HL-60 (cell line): Measurements from ENCODE around the gene STK24.
A peak's percentile ranks its signal among the peaks of the same experiment; 100 is the strongest.

Source experiments
- DNase-seq, 2 experiments: peaks; one replicate each; pipeline ENCODE4 v3.0.0-alpha.2; 2010 to 2020; ENCODE audit warnings: low read depth in 1 of 2, low spot score in 1 of 2
- H3K27ac ChIP-seq: fragments of 250-450 bp; sonication (Bioruptor Pico); replicated peaks from 2 replicates; pipeline ENCODE4 v1.5.1; 2020; ENCODE audit warnings: mild to moderate bottlenecking, moderate library complexity
- H3K27me3 ChIP-seq: fragments of 250-450 bp; sonication (Bioruptor Pico); 2 replicates; pipeline ENCODE4 v1.5.1; 2021; ENCODE audit warnings: mild to moderate bottlenecking, moderate library complexity; ENCODE audit not compliant: insufficient read depth, poor library complexity, severe bottlenecking
- H3K4me3 ChIP-seq: replicated peaks from 2 replicates; pipeline ENCODE4 v1.5.1; 2011; ENCODE audit warnings: mild to moderate bottlenecking, control low read depth, low read length; ENCODE audit not compliant: insufficient read depth
- CTCF ChIP-seq: IDR thresholded peaks from one replicate; pipeline ENCODE4 v1.5.1; 2011; ENCODE audit warnings: low read length, control low read depth, inconsistent platforms; ENCODE audit not compliant: insufficient read depth
- GABPA ChIP-seq: IDR thresholded peaks from 2 replicates; pipeline ENCODE4 v1.6.1; 2012; ENCODE audit warnings: low read depth
- POLR2AphosphoS5 ChIP-seq: IDR thresholded peaks from 2 replicates; pipeline ENCODE4 v1.6.1; 2012; ENCODE audit warnings: low read depth
- REST ChIP-seq: IDR thresholded peaks from 2 replicates; pipeline ENCODE4 v1.6.1; 2012; ENCODE audit warnings: low read depth; ENCODE audit not compliant: insufficient replicate concordance
- SPI1 ChIP-seq: IDR thresholded peaks from 2 replicates; pipeline ENCODE4 v1.6.1; 2012; ENCODE audit warnings: low read depth, mild to moderate bottlenecking, borderline replicate concordance

STK24 gene

DNA sequence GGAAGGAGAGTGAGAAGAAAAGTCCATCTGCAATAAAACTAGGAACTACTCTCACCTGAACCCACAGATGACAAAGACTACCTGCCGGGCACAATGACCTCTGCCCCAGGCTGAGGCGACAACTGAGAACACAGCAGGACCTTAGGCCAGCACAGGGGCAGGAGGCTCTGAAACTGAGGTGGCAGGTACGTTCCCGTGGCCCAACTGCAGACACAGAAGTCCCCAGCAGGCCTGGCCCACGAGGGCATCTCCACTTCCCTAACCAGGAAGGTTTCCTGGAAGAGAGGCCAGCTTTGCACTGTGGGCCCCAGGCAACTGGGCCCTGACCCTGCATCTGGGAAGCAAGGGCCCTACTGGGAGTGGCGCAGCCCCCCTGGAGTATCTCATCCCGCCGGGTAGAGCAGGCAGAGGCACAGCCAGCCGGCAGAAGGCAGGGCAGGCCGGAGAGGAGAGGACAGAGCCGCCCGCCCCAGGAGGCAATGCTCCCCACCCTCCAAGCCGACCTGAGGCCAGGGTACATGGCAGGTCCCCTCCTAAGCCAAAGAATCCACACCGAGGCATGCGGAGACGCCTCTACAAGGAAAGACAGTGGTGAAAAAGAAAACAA, 32.7 kb downstream of the STK24 start:
- Histone ChIP-seq H3K27ac (no peak overlapping the region), H3K4me3 (no peak overlapping the region), H3K27me3 (no peaks in the 10 kb centered on the region)
- no peak for DNase-seq
- TF ChIP-seq GABPA: no peak
- no peak for TF ChIP-seq REST
- no peak for TF ChIP-seq POLR2AphosphoS5
- TF ChIP-seq SPI1: no peak
- TF ChIP-seq CTCF: no peak

GRCh38 chr13:98543378-98544103, 33.4 kb downstream of the STK24 start:
- Histone ChIP-seq H3K4me3 (no peak overlapping the region), H3K27ac (no peak overlapping the region), H3K27me3 (no peaks in the 10 kb centered on the region)
- TF ChIP-seq POLR2AphosphoS5 (no peak), REST (no peak), GABPA (no peak), CTCF (no peak), SPI1 (no peak)
- no peak for DNase-seq

DNA sequence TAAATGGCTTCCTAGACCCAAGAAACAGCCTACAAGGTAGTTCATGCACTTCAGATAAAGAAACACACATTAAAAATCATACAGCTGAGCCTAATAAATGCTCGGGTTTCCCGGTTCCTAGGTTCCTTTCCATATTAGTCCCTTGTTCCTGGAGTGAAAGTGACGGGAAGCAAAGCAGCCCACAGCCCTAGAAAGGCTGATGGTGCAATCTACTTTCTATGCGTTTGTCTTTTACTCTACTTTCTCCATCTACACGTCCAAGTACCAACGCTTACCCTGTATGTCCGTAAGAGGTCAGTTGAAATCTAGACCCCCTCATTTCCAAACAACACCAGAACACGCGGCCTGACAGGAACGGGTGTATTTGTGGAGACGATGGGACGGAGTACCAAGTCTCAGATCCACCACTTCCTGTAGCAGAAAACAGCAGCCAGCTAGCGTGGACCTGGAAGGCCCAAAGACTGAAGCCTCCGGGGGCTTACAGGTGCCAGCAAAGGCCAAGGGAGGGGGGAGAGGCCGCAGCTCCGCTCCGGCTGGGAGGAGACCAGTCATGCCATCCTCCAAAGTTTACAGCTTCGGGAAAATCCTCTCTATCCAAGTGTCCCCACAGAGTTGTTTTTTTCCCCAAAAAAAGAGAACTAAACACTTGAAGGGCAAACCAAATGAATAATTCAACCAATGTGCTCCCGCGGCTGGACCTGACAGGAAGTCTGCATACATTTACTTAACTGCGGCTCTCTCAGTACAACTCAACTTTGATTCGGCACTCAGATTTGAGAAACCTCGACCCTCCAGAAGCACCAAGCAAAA, 34.1 kb downstream of the STK24 start:
- Histone ChIP-seq H3K27ac (no peak overlapping the region), H3K4me3 (no peak overlapping the region), H3K27me3 (no peaks in the 10 kb centered on the region)
- peak in 1 of 2 experiments; percentile 58 for DNase-seq
- peak; percentile 31; the same call in 1 of the 2 replicates for TF ChIP-seq POLR2AphosphoS5
- TF ChIP-seq REST: no peak
